Gastroesophageal sphincter (tissue), 3 donors: ENCODE data around the gene GOLGA1.

Experiments used
- POLR2A ChIP-seq, 2 donors: fragments of 450-650 bp; IDR thresholded peaks; one replicate each; pipeline ENCODE4 v1.6.1; 2017; ENCODE audit warnings: antibody characterized with exemption in 2 of 2, mild to moderate bottlenecking in 2 of 2, moderate library complexity in 1 of 2
- POLR2AphosphoS5 ChIP-seq: sonication (generic); formaldehyde crosslinking; IDR thresholded peaks from one replicate; pipeline ENCODE4 v1.6.1; 2017; ENCODE audit warnings: antibody characterized with exemption
- TF ChIP-seq, protein P1 (sequence below), 4 experiments: fragments of 200-600 bp in 2 of 4; fragments of 450-650 bp in 2 of 4; sonication (generic) in 1 of 4; IDR thresholded peaks; one replicate each; pipeline ENCODE4 v1.5.1; 2017 to 2019; ENCODE audit warnings: antibody characterized with exemption in 4 of 4, mild to moderate bottlenecking in 2 of 4, moderate library complexity in 2 of 4

DNA sequence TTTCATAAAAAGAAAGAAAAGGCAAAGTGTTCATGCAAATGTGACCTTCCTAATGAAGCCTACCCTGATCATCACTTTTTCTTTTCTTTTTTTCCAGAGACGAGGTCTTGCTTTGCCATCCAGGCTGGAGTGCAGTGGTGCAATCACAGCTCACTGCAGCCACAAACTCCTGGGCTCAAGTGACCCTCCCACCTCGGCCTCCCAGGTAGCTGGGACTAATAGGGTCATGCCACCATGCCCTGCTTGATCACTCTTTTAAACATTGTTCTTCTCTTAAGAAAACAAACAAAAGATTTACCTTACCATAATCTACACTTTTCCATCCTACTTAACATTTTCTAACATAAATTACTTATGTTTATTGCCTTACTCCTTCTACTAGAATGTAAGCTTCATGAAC lies 8.5 kb upstream of the GOLGA1 start:
- TF ChIP-seq POLR2A (IDR thresholded peaks at IDR 0.05) (no peak), POLR2AphosphoS5 (no peak)
- TF ChIP-seq, protein P1, sequence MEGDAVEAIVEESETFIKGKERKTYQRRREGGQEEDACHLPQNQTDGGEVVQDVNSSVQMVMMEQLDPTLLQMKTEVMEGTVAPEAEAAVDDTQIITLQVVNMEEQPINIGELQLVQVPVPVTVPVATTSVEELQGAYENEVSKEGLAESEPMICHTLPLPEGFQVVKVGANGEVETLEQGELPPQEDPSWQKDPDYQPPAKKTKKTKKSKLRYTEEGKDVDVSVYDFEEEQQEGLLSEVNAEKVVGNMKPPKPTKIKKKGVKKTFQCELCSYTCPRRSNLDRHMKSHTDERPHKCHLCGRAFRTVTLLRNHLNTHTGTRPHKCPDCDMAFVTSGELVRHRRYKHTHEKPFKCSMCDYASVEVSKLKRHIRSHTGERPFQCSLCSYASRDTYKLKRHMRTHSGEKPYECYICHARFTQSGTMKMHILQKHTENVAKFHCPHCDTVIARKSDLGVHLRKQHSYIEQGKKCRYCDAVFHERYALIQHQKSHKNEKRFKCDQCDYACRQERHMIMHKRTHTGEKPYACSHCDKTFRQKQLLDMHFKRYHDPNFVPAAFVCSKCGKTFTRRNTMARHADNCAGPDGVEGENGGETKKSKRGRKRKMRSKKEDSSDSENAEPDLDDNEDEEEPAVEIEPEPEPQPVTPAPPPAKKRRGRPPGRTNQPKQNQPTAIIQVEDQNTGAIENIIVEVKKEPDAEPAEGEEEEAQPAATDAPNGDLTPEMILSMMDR (IDR thresholded peaks at IDR 0.05): no peak
